SW480 (cell line): ENCODE measurements around the gene BAG1.

ENCODE experiments used
- DNase-seq: peaks from one replicate; pipeline ENCODE4 v3.0.0-alpha.2; 2016; ENCODE audit warnings: low spot score

Gene BAG1

GRCh38 chr9:33273266-33273971, 8.9 kb upstream of the BAG1 start:
- DNase-seq, result no peak

GRCh38 chr9:33272061-33272460, 7.6 kb upstream of the BAG1 start:
- no peak for DNase-seq

GRCh38 chr9:33270146-33270545, 5.6 kb upstream of the BAG1 start:
- no peak for DNase-seq

GRCh38 chr9:33267151-33267767, 2.8 kb upstream of the BAG1 start:
- no peak for DNase-seq

- DNase-seq, result no peak
These were observed 830 bp upstream of the BAG1 start for GRCh38 chr9:33265211-33265865.

- peak; percentile 13 for DNase-seq
These were observed 470 bp downstream of the BAG1 start for GRCh38 chr9:33264003-33264472.

- DNase-seq, result peak; percentile 34
These were observed 1.1 kb downstream of the BAG1 start for GRCh38 chr9:33263131-33264002.

- no peak for DNase-seq
These were observed 4.1 kb downstream of the BAG1 start for GRCh38 chr9:33260372-33260771.

GRCh38 chr9:33257276-33257675, 7.2 kb downstream of the BAG1 start:
- DNase-seq, result no peak

- DNase-seq, result no peak
These were observed 8.3 kb downstream of the BAG1 start for GRCh38 chr9:33256236-33256635.

GRCh38 chr9:33255471-33255870, 9.0 kb downstream of the BAG1 start:
- no peak for DNase-seq

- DNase-seq, result no peak
These were observed 9.5 kb downstream of the BAG1 start for GRCh38 chr9:33255014-33255413.

GRCh38 chr9:33254211-33254610, 10.3 kb downstream of the BAG1 start:
- no peak for DNase-seq

GRCh38 chr9:33250458-33250995, 14.0 kb downstream of the BAG1 start:
- no peak for DNase-seq

- DNase-seq, result no peak
These were observed 14.5 kb downstream of the BAG1 start for GRCh38 chr9:33249983-33250382.

GRCh38 chr9:33249087-33249658, 15.3 kb downstream of the BAG1 start:
- DNase-seq, result no peak

- no peak for DNase-seq
These were observed 15.9 kb downstream of the BAG1 start for GRCh38 chr9:33248606-33249005.

- DNase-seq, result no peak
These were observed 18.1 kb downstream of the BAG1 start for GRCh38 chr9:33246269-33246860.

GRCh38 chr9:33245341-33245740, 19.2 kb downstream of the BAG1 start:
- no peak for DNase-seq

GRCh38 chr9:33244137-33244784, 20.2 kb downstream of the BAG1 start:
- DNase-seq, result no peak
